OCI-LY3 (cell line): ENCODE data around the gene GPR137.

Source experiments
- CTCF ChIP-seq: fragments of 200-600, 300-600 bp; sonication (generic); IDR thresholded peaks from 2 replicates; pipeline ENCODE4 v1.5.1; 2014; ENCODE audit warnings: antibody characterized with exemption, low read length, low read depth
- EZH2phosphoT487 ChIP-seq: fragments of 200-600 bp; shearing (Covaris generic); IDR thresholded peaks from 2 replicates; pipeline ENCODE4 v1.6.1; 2018; ENCODE audit warnings: antibody characterized with exemption, mixed run types, low read depth

- TF ChIP-seq CTCF: no peak
- no peak for TF ChIP-seq EZH2phosphoT487
Measured at GRCh38 chr11:64259533-64260067, 26.0 kb upstream of the GPR137 start.
